CD4-positive, alpha-beta T cell (primary cell): ENCODE data around the gene PLCB1. TPM values are rescaled to one million over a fixed set of nuclear protein-coding genes. Genes with fewer than 3 reads are reported as not detected.
"Not testable (repeated sequence)": the region's sequence is repeated elsewhere in the genome, so short reads cannot be mapped to it uniquely, and the experiment has no call there.

Experiments
- ATAC-seq: fragments of 200-7000 bp; cut with Tn5 transposase; one replicate; pipeline ENCODE4 v1.10.0; 2022; ENCODE audit warnings: mild to moderate bottlenecking; ENCODE audit not compliant: poor library complexity
- CTCF ChIA-PET: fragments of 350-600 bp; sonication (Branson Sonifier 250); formaldehyde crosslinking; loops from one replicate; lab custom pipeline; 2021; ENCODE audit warnings: antibody characterized with exemption, inconsistent platforms; lab: Charles Lee
- POLR2A ChIA-PET: fragments of 350-600 bp; sonication (Branson Sonifier 250); formaldehyde crosslinking; loops from one replicate; lab custom pipeline; 2021; ENCODE audit warnings: antibody characterized with exemption, inconsistent platforms; lab: Charles Lee
- DNase-seq, 14 experiments: peaks; one replicate each; pipeline ENCODE4 v3.0.0-alpha.2; 2013 to 2020; ENCODE audit warnings: mixed read lengths in 2 of 14
- H3K27ac ChIP-seq, 2 donors: one replicate each; pipeline versions ENCODE4 v1.5.1 to v1.7.0; 2013; ENCODE audit warnings: low read length in 2 of 2, low read depth in 1 of 2, mild to moderate bottlenecking in 1 of 2
- H3K27me3 ChIP-seq, 2 experiments: 1 replicate in 1 of 2; 2 replicates in 1 of 2; pipeline versions ENCODE4 v1.6.1 to v1.7.0; 2013; ENCODE audit warnings: low read length in 2 of 2, control low read depth in 1 of 2, mild to moderate bottlenecking in 1 of 2, moderate library complexity in 1 of 2; ENCODE audit not compliant: insufficient read depth in 2 of 2, control insufficient read depth in 1 of 2
- H3K36me3 ChIP-seq: one replicate; pipeline ENCODE4 v1.6.1; 2013; ENCODE audit warnings: low read length, control low read depth; ENCODE audit not compliant: insufficient read depth
- H3K4me1 ChIP-seq: one replicate; pipeline ENCODE4 v1.6.1; 2013; ENCODE audit warnings: low read length, control low read depth; ENCODE audit not compliant: insufficient read depth
- H3K4me3 ChIP-seq: one replicate; pipeline ENCODE4 v1.5.1; 2013; ENCODE audit warnings: mild to moderate bottlenecking, low read length, moderate library complexity
- H3K9me3 ChIP-seq, 2 experiments: 1 replicate in 1 of 2; 2 replicates in 1 of 2; pipeline versions ENCODE4 v1.6.1 to v1.7.0; 2013; ENCODE audit warnings: low read length in 2 of 2, mild to moderate bottlenecking in 2 of 2, control low read depth in 1 of 2, moderate library complexity in 1 of 2; ENCODE audit not compliant: control insufficient read depth in 1 of 2, insufficient read depth in 1 of 2
- H3K27ac Mint-ChIP-seq: one replicate; pipeline ENCODE4 v1.8.0; 2020; ENCODE audit warnings: mixed read lengths
- H3K27me3 Mint-ChIP-seq: one replicate; pipeline ENCODE4 v1.8.0; 2021; ENCODE audit warnings: mixed read lengths
- H3K36me3 Mint-ChIP-seq: one replicate; pipeline ENCODE4 v1.8.0; 2021; ENCODE audit warnings: low read depth, mixed read lengths
- H3K4me1 Mint-ChIP-seq: one replicate; pipeline ENCODE4 v1.8.0; 2021; ENCODE audit warnings: low read depth, mixed read lengths
- H3K4me3 Mint-ChIP-seq: one replicate; pipeline ENCODE4 v1.8.0; 2020; ENCODE audit warnings: mild to moderate bottlenecking, mixed read lengths
- H3K9me3 Mint-ChIP-seq: one replicate; pipeline ENCODE4 v1.8.0; 2020; ENCODE audit warnings: mixed read lengths
- CTCF ChIP-seq: fragments of 200-600 bp; IDR thresholded peaks from one replicate; pipeline ENCODE4 v1.8.0; 2022; ENCODE audit warnings: antibody characterized with exemption, mild to moderate bottlenecking
- intact Hi-C, 2 experiments: fragments of 100-400 bp; cut with DNase I in 1 of 2; cut with micrococcal nuclease in 1 of 2; formaldehyde crosslinking; loops; one replicate each; pipeline versions ENCODE4 v1.15.1 to v1.9.0; 2023 to 2025; cut with DNase I, micrococcal nuclease
- total RNA-seq, 174 experiments: library from RNA in 2 of 174; stranded (reverse) in 2 of 174; gene quantifications; one replicate each; pipeline ENCODE4 v1.2.3 and lab custom pipeline; 2021 to 2026

PLCB1 gene
- total RNA-seq, 2 experiments from 2014 or later, result 3.8 to 5.6 TPM

DNA sequence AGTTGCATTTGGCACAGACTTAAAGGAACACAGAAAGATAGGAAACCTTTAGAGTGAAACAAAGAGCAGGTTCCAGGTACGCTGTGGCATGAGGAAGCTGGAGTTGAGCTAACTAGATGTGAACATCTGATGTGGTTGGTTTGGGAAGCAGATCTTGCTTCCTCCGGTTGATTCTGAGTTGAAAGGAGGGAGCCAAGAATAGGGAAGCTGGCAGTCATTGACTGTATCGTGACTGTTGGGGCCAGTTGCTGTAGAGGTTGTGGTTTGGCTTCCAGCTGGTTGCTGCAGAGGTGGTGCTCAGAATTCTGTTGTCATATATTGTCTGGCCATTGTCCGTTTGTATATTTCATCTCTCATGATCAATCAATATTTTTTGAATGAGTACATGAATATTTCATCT is 325.9 kb downstream of the PLCB1 start:
- Mint-ChIP-seq H3K4me1 (no peaks in the 10 kb centered on the region), H3K4me3 (no peak overlapping the region), H3K36me3 (no peaks in the 10 kb centered on the region), H3K9me3 (no peaks in the 10 kb centered on the region), H3K27me3 (no peaks in the 10 kb centered on the region), H3K27ac (no peak overlapping the region)
- ChIA-PET POLR2A (no interaction called here), CTCF (no interaction called here)
- no peak for TF ChIP-seq CTCF
- Histone ChIP-seq H3K27me3 (no peaks in the 10 kb centered on the region), H3K36me3 (no peaks in the 10 kb centered on the region), H3K27ac (no peak overlapping the region), H3K4me1 (no peaks in the 10 kb centered on the region), H3K9me3 (no peaks in the 10 kb centered on the region), H3K4me3 (no peak overlapping the region)
- intact Hi-C loops, result no loop called here
- ATAC-seq (no peak), DNase-seq (peak in 3 of 14 experiments; percentile 7 to 32 (median 17))

DNA sequence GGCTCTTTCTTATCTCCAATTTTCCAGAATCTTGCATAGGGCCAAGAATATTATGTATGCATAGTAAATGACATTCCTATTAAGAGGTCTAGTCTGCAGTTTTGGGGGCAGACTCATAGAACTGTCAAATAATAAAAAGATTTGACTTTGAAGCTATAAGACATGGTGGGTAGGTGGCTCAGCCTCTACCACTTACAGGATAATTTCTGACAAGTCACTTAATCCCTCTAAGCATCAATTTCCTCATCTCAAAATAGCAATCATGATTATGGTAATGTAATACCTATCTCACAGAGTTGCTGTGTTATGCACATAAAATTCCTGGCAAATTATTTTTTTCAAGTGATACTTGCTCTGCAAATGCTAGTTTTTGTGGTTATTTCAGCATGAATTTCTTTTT is 329.1 kb downstream of the PLCB1 start:
- Mint-ChIP-seq H3K27ac (no peak overlapping the region), H3K9me3 (peaks cover 4% of the 10 kb centered on the region), H3K36me3 (no peaks in the 10 kb centered on the region), H3K4me3 (no peak overlapping the region), H3K27me3 (no peaks in the 10 kb centered on the region), H3K4me1 (no peaks in the 10 kb centered on the region)
- ChIA-PET CTCF (no interaction called here), POLR2A (no interaction called here)
- H3K4me3 ChIP-seq, result no peak overlapping the region
- no peak overlapping the region for H3K27ac ChIP-seq
- no peak for ATAC-seq
- peaks cover 0 to 4% of the 10 kb centered on the region in 2 experiments for H3K9me3 ChIP-seq
- DNase-seq, result no peak
- intact Hi-C loops, result no loop called here
- no peaks in the 10 kb centered on the region for H3K4me1 ChIP-seq
- no peaks in the 10 kb centered on the region for H3K27me3 ChIP-seq
- no peak for TF ChIP-seq CTCF
- no peaks in the 10 kb centered on the region for H3K36me3 ChIP-seq

DNA sequence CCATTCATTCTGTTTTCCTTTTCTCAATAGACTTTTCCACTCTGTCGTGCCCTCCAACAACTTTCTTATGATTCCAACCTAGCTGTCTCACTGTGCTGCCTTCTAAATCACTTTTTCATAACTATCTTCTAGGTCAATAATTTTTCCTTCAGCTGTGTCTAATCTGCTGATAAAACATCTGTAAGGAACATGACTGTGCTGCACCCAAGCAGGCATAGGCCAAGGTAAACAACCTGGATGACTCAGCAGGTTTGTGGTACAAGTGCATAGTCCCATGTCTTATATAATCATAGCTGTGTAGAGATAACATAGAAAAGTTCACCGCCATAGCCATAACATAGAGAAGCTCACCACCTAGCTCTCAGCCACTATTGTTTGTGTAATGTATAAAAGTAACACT is 332.3 kb downstream of the PLCB1 start:
- TF ChIP-seq CTCF, result no peak
- ChIA-PET CTCF (no interaction called here), POLR2A (no interaction called here)
- H3K4me3 Mint-ChIP-seq, result no peak overlapping the region
- H3K4me3 ChIP-seq, result no peak overlapping the region
- peaks cover 0 to 4% of the 10 kb centered on the region in 2 experiments for H3K9me3 ChIP-seq
- H3K27ac ChIP-seq, result no peak overlapping the region
- no peaks in the 10 kb centered on the region for H3K4me1 ChIP-seq
- no peak overlapping the region for H3K27ac Mint-ChIP-seq
- intact Hi-C loops, result no loop called here
- no peaks in the 10 kb centered on the region for H3K4me1 Mint-ChIP-seq
- H3K36me3 Mint-ChIP-seq, result no peaks in the 10 kb centered on the region
- no peaks in the 10 kb centered on the region for H3K27me3 Mint-ChIP-seq
- H3K27me3 ChIP-seq, result no peaks in the 10 kb centered on the region
- DNase-seq (no peak), ATAC-seq (no peak)
- peaks cover 4% of the 10 kb centered on the region for H3K9me3 Mint-ChIP-seq
- H3K36me3 ChIP-seq, result no peaks in the 10 kb centered on the region

GRCh38 chr20:8466781-8467180 is 334.7 kb downstream of the PLCB1 start:
- H3K27me3 Mint-ChIP-seq, result not testable (repeated sequence)

More at GRCh38 chr20:8466781-8467180, 334.7 kb downstream of the PLCB1 start:
- POLR2A ChIA-PET, H3K4me3 ChIP-seq, H3K9me3 Mint-ChIP-seq, H3K4me1 ChIP-seq, ATAC-seq, CTCF ChIA-PET, intact Hi-C loops, H3K36me3 ChIP-seq, H3K36me3 Mint-ChIP-seq, H3K27me3 ChIP-seq, H3K9me3 ChIP-seq, H3K4me3 Mint-ChIP-seq, H3K27ac Mint-ChIP-seq, H3K27ac ChIP-seq, H3K4me1 Mint-ChIP-seq: not testable (repeated sequence)
- peak in 1 of 14 experiments; percentile 7 for DNase-seq
